Fibroblast of skin of back (primary cell): Measurements from ENCODE around the gene ZSCAN21.
A peak's percentile ranks its signal among the peaks of the same experiment; 100 is the strongest.

ENCODE experiments used
- DNase-seq: peaks from one replicate; pipeline ENCODE4 v3.0.0-alpha.2; 2013

ZSCAN21 gene

DNA sequence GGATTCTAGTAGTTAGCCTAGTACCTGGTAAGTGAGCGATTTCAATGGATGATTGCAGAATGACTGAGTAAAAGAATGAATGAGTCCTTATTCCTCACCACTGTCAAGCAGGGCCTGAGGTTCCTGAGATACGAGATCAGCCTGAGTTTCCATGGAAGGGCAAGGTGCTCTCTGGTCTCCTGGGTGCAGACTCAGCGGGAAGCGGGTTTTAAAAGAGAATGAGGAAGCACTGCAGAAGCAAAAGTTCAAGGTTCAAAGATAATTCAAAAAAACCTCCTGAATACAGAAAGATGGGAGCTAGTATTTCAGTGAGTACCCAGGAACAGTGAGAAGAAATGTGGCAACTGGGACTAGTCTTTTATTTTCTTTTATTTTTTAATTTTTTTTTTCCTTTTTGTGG lies 27.6 kb downstream of the ZSCAN21 start:
- DNase-seq, result no peak

DNA sequence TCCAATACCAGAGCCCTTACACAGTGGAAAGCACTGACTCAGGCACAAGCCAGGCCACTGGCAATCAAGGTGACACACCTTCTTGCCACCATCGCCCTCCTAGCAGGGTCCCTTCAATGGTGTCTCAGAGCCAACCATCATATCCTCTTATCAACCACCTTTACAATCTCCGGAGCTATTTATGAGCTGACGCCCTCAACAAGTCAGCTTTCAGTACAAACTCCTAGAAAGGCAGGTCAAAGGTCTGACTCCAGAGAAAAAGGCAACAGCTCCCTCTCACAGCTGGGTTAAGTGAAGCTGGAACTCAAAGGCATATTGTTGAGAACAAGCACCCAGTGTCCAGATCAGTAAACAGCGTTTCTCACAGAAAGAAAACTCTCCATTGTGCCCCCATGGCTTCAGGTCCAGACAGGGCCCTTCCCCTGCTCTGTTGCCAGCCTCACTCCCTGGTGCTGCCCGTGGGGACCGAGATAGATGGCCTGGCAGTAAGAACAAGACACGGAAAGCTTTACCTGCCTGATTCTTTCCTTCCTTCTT lies 29.5 kb downstream of the ZSCAN21 start:
- DNase-seq, result no peak

DNA sequence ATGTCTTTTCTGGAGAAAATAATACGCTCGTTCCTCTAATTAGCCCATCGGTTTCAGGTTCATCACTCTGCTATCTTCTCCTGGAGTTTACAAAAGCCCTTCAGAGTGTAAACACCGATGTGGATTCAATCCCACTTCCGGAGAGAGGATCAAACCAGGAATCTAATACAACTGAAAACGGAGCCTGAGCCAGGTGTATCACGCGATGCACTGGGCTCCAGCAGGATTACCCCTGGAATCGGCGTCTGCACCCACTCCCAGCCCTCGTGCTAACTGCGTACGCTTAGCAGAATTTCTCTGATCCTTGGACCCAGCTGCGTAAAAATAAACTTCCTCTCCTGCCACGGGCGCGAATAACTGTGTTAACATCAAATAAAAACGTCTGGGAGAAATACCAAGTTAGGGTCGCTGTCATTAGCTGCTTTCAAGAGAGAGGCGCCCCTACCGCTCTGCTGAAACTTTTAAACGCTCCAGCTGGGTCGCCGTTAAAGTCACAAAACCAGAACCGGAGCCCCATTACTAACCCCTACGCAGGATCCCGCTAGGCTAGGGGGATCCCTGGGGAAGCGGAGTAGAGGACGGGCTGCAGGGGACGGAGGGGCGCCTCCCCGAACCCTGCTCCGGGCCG lies 31.4 kb downstream of the ZSCAN21 start:
- no peak for DNase-seq

DNA sequence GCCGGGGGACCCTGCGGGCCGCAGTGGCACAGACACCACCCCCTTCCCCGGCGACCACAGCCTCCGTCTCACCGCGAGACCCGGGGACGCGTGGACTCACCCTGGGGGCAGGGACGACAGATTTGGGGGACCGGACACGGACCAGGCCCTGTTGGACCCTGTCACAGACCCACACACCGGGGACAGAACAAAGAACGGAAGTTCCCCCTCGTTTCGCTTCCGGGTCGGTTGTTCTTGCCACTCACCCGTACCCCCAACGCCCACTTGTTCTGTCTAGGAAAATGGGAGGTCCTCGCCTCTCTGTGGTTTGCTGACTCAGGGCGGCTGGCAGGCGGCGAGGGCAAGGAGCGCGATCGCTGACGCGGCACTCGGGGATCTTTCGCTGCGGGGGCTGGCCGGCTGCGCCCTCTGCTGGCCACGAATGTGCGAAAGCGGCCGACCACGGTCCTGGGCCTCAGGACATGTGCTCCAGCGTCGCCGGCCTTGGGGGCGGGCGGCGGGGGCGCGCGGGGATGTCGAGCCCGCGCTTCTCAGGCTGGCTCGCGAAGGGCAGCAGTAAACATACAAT lies 32.0 kb downstream of the ZSCAN21 start, which contains the start of gene ZNF3:
ZNF3 (minus strand) TSS at position 189 of the 568 bp plus-strand sequence. CDS start 4,366 bp downstream, outside the sequence.
- DNase-seq, result peak; percentile 99

DNA sequence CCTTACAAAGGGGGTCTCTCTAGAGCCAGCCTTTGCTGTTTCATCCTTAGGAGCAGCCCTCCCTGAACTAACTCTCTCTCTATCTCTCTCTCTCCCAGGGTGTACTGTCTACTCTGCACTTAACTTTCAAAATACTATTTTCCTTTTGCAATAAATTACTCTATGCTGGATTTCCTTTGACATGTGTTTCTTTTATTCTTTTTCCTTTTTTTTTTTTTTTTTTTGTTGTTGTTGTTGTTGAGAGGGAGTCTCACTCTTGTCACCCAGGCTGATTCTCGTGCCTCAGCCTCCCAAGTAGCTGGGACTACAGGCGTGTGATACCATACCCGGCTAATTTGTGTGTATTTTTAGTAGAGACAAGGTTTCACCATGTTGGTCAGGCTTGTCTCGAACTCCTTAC lies 33.4 kb downstream of the ZSCAN21 start:
- no peak for DNase-seq

DNA sequence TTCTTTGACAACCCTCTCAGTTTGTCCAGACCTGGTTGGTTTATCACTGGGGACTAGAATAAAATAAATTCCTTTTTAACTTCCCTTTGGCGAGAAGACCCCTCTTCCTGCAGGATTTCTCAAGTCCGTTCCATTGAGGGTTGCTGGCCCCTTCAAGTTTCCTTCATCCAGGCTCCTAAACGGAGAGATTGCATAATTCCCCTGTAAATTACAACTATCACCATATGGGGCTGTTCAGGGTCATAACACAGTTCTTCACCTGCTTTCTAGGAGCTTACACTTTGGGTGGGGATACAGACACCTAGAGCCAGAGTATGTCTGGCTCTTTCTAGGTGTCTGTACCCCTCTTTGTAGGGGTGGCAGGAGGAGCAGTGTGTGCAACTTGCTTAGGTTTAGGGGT lies 35.9 kb downstream of the ZSCAN21 start:
- DNase-seq, result no peak

DNA sequence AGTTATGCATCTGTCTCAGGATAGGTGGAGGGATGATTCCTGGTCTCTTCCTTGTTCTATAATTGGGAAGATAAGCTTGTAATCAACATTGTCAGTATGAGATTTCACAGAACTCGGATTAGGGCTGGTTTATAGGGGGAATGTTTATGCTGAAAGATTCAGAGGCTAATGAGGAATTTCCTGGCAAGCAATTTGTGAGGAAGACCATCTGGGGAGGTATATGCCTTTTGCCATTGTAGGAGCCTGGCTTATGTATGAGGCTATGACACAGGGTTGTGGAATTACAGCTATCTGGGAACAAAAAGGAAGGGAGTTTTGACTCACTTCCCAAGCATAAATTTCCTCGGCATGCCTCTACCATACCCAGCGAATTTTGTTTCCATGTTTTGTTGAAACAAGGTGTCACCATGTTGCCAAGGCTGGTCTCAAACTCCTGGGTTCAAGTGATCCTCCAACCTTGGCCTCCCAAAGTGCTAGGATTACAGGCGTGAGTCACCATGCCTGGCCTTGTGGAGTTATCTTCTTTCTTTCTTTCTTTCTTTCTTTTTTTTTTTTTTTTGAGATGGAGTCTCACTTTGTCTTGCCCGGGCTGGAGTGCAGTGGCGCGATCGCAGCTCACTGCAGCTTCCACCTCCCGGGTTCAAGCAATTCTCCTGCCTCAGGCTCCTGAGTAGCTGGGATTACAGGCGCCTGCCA lies 37.6 kb downstream of the ZSCAN21 start:
- DNase-seq, result peak; percentile 98

DNA sequence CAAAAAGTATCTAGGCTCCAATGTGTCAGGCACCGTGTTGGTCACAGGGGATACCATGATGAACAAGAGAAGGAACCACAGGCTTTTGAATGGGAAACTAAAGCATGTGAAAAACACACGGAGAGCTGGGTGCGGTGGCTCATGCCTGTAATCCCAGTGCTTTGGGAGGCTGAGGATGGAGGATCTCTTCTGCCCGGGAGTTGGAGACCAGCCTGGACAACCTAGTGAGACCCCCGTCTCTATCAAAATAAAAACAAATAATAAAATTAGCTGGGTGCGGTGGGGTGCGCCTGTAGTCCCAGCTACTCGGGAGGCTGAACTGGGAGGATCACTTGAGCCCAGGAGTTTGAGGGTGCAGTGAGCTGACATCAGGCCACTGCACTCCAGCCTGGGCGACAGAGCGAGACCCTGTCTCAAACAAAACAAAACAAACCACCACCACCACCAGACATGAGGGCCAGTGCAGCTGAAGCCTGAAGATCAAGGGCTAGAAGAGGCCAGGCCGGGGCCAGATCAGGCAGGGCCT lies 38.6 kb downstream of the ZSCAN21 start:
- DNase-seq, result no peak

DNA sequence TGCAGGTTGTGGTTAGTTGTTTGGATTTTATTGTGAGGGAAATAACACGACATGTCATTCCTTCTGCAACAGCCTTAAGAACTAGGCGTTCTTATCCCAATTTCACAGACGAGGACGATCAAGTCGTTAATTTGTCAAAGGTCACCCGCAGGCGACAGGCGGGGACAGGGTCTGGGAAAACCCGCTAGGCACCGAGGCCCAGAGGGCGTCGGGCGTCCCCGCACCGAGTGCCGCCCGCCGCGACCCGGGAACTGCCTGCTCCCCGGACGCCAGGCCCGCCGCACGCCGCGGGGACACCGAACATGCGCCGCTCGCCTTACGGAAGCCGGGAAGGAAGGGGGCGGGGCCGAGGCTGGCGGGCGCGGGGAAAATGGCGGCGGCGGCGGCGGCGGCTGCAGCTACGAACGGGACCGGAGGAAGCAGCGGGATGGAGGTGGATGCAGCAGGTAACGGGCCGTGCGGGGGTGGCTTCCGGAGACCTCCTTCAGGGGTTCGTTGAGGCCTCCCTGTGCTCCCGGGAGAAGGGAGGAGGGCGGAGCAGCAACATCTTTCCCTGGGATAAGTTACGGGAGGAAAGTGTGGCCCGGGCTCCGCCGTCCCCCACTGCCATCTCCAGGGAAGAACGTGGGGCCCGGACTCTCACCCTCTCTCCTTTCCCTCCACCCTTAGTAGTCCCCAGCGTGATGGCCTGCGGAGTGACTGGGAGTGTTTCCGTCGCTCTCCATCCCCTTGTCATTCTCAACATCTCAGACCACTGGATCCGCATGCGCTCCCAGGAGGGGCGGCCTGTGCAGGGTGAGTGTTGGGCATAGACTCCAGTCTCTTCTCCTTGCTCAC lies 39.3 kb downstream of the ZSCAN21 start, which contains the start of gene COPS6:
COPS6 (plus strand) TSS at position 349 of the 837 bp plus-strand sequence; CDS start at position 371, 22 bp downstream.
- DNase-seq, result peak; percentile 84

DNA sequence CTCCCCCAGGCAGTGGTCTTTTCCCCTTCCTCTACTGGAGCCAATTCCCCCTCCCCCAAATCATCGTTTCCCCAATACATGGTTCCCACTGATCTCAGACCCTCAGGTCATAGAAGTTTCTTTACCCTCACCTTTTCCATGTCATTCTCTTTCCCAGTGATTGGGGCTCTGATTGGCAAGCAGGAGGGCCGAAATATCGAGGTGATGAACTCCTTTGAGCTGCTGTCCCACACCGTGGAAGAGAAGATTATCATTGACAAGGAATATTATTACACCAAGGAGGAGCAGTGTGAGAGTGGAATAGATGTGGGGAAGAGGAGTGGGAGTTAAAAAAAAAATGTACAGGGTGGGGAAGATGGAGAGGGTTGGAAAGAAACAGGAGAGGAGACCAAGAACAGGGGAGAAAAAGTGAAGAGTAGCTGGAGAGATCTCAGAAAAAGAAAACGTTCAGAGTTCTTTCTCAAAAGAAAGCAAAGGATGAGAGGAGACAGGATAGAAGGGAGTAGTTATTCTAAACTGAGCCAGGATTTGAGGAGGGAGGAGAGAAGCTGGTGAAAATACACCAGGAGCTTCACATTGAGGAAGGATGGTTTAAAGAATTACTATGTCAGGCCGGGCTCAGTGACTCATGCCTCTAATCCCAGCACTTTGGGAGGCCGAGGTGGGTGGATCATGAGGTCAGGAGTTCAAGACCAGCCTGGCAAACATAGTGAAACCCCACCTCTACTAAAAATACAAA lies 40.1 kb downstream of the ZSCAN21 start:
- DNase-seq, result peak; percentile 43

DNA sequence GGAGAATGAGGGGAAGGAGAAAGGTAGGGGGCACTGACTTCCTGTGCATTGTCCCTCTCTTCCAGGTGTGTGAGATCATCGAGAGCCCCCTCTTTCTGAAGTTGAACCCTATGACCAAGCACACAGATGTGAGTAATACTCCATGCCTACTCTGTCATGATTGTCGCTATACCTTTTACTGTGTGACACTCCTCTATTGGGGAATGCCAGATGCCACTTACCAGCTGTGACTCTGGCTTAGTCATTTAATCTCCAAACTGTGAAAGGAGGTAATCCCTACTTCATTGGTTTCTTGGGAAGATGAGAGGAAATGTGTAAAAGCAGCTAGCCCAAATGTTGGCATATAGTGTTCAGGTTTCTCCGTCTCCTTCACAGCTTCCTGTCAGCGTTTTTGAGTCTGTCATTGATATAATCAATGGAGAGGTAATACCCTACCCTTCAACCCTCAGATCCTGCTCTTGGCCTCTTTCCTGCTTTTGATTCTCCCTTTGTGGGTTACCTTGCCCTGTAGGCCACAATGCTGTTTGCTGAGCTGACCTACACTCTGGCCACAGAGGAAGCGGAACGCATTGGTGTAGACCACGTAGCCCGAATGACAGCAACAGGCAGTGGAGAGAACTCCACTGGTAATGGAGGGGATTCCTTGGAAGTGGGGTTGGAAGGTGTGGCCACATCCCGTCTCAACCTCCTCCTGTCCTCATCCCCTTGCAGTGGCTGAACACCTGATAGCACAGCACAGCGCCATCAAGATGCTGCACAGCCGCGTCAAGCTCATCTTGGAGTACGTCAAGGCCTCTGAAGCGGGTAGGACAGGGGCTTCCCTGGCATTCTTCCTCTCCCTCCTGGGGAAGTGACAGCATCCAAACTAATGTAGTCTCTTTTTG lies 41.2 kb downstream of the ZSCAN21 start:
- DNase-seq, result no peak

DNA sequence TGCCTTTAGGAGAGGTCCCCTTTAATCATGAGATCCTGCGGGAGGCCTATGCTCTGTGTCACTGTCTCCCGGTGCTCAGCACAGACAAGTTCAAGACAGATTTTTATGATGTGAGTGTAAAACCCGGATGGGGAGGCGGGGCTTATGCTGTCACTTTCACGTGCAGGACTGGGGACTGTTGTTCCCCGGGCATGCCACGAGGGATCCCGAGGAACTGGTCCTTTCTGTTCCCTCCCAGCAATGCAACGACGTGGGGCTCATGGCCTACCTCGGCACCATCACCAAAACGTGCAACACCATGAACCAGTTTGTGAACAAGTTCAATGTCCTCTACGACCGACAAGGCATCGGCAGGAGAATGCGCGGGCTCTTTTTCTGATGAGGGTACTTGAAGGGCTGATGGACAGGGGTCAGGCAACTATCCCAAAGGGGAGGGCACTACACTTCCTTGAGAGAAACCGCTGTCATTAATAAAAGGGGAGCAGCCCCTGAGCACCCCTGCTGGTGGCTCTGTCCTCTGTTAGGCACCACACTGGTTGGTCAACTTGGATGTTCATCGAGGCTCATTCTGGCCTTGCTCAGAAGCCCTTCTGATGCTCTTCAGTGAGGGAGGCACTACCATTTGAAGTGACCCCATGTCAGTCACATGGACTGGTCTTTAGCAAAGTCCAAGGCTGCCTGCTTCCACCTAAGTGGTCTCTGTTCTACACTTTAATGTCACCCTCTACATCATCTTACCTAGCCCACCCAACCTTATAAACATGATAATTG lies 42.0 kb downstream of the ZSCAN21 start:
- peak; percentile 57 for DNase-seq

DNA sequence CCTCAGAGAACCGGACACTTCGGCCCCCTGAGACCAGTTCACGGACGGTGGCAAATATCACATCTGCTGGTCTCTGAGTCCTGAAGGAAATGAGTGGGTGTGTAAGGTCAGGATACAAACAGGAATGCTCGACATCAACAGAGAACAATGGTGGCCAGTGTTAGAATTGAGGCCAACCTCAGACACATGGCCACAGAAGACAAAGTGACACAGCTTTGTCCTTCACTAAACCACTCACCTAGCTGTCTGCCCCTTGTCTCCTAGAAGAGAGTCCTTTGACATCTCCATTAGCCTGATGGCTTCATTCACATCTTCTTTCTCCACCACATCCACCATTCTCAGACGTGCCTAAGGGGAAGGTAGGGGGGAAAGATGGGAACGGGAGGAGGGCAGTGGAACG lies 43.5 kb downstream of the ZSCAN21 start:
- no peak for DNase-seq

DNA sequence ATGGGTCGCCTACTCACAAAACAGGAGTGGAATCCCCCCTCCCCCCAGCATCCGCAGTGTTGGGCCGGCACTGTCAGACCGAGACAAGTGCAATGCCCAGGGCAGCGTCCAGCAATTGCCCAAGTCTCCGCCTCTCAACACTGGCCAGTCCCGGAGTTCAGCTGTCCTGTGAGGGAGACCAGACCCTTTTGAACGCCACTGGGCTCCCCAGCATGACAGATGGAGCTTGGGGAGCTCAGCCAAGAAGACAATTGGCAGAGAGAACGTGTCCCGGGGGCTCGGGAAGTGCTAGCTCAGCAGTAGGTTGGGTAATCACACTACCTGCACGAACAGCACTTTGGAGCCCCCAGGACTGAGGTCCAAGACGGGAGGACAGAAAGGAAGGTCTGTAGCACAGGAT lies 43.9 kb downstream of the ZSCAN21 start:
- DNase-seq, result no peak

DNA sequence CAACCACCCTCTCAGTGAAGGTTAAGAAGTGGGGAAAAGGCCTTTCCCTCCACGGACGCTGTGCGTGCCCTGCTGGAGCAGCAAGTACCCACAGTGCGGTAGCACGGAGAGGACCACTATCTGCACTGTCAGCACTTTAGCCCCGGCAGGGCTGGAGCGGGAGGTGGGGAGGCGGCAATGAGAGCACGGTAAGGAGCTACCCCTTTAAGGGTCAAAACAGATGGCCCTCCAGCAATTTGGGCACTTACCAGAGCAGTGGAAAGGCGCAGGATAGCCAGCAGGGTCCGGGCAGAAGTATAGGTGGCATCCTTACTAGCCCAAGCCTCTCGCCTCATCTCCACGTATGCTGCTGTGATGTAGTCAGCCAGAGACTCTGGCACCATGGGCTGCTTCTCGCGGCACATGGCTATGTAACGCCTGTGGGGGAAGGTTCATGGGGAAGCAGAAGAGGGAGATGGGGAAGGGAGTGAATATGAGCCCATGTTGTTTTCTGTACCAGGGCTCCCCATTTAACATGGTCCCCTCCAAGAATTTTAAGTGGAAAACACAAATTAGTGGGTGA lies 44.4 kb downstream of the ZSCAN21 start:
- no peak for DNase-seq

DNA sequence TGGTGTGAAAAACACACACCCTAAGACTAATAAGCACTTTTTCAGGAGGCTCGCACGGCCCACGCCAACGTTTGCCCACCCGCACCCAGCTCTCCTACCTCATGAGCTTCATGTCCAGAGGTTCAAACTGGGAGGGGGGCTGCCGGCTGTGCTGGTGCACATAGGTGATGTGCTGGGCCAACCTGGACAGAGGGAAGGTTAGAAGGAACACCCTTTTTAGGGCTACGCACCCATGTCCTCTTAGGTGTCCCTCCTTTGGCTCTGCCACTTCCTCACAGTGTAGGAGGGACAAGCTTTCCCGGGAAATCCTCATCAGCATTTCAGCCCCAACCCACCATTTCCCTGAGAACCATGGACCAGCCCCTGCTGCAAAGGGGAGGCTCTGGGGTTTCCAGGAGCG lies 45.7 kb downstream of the ZSCAN21 start:
- no peak for DNase-seq

DNA sequence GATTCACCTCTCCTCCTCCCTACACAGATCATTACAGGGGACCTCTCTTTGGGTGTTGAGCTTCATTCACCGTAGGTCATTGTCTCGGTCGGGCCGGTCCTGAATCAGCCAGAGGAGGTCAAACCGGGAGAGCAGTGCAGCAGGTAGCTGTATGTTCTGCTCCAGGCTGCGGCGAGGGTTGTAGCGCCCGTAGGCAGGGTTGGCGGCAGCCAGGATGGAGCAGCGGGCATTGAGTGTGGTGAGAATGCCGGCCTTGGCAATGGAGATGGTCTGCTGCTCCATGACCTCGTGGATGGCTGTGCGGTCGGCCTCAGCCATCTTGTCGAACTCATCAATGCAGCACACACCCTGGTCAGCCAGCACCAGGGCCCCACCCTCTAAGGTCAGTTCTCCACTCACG lies 46.1 kb downstream of the ZSCAN21 start:
- DNase-seq, result no peak

DNA sequence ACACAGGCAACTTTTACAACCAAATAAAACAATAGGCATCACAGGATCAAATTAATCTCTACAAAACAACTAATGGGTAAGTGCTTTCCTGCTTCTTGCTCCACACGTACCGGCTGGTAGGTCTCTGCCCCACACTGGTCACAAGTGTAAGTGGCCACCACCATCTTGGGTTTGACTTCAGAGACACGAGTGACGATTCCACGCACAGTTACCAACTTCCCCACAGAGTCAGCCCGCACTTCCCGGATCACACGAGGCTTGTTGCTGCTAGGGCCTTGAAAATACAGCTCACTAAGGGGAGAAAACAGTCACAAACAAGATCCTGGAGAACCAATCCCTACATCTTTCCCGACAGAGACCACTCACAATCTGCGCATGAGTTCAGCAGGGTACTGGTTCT lies 49.3 kb downstream of the ZSCAN21 start:
- no peak for DNase-seq

DNA sequence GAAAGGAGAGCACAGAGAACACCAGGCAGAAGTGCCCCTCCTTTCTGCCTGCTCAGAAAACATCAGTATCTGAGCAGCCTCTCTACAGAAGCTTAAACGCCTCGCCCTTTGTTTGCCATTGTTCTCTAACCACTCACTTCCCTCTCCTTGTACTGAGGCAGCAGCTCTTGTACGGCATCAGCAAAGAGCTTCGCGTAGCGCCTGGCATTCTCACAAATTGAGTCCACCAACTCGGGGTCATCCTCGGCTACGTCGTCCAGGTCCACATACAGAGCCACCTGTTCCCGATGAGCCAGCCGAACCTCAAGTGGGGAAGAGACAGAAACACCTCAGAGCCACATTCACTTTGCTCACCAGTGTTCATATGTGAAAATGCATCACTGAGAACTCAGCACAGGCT lies 49.9 kb downstream of the ZSCAN21 start:
- DNase-seq, result no peak
